Body of pancreas (tissue), 4 donors: ENCODE results near the gene RCE1. TPM values are rescaled to one million over a fixed set of nuclear protein-coding genes. Genes with fewer than 3 reads are reported as not detected.

Source experiments
- ATAC-seq: fragments of 150-250 bp; one replicate; pipeline ENCODE4 v1.9.1; 2016
- DNase-seq, 4 donors: peaks; one replicate each; pipeline ENCODE4 v3.0.0-alpha.2; 2019
- H3K27ac ChIP-seq, 4 donors: fragments of 200-600 bp; sonication (generic); 1 replicate in 3 of 4; 2 replicates in 1 of 4; pipeline versions ENCODE4 v1.5.1 to v1.6.1; 2016 to 2019; ENCODE audit warnings: mild to moderate bottlenecking in 1 of 4, mixed read lengths in 1 of 4, moderate library complexity in 1 of 4
- H3K27me3 ChIP-seq, 2 donors: fragments of 200-600 bp; sonication (generic); one replicate each; pipeline ENCODE4 v1.6.0; 2016; ENCODE audit warnings: mild to moderate bottlenecking in 1 of 2
- H3K36me3 ChIP-seq, 2 donors: fragments of 200-600 bp; sonication (generic); replicated peaks in 1 of 2; 2 replicates each; pipeline ENCODE4 v1.5.1; 2016; ENCODE audit warnings: low read depth in 2 of 2; ENCODE audit not compliant: insufficient read depth in 1 of 2
- H3K4me1 ChIP-seq: fragments of 200-600 bp; sonication (generic); one replicate; pipeline ENCODE4 v1.6.0; 2016
- H3K4me3 ChIP-seq, 2 donors: fragments of 200-600 bp; sonication (generic); 1 replicate in 1 of 2; 2 replicates in 1 of 2; pipeline ENCODE4 v1.5.1; 2016 to 2019
- H3K9me3 ChIP-seq, 3 donors: fragments of 200-600 bp; sonication (generic); 1 replicate in 2 of 3; 2 replicates in 1 of 3; pipeline ENCODE4 v1.5.1; 2016
- POLR2A ChIP-seq, 3 donors: fragments of 450-650 bp; IDR thresholded peaks; one replicate each; pipeline ENCODE4 v1.6.1; 2016; ENCODE audit warnings: antibody characterized with exemption in 3 of 3, mild to moderate bottlenecking in 2 of 3
- WGBS, 2 donors: methylation state at CpG; one replicate each; pipeline ENCODE4 v1.1.5; 2017; 5-methylcytosine and 5-hydroxymethylcytosine counted together
- intact Hi-C: fragments of 100-400 bp; cut with DNase I; formaldehyde crosslinking; loops from one replicate; pipeline ENCODE4 v1.15.1; 2023
- total RNA-seq, 2 donors: library from RNA; depleted of rRNA; stranded (reverse); fragments of >200 nt; gene quantifications; one replicate each; pipeline ENCODE4 v1.1.0, GENCODE V29; 2016
- TF ChIP-seq, protein P1 (sequence below), 7 experiments: fragments of 450-650 bp in 4 of 7; fragments of 200-600 bp in 3 of 7; sonication (generic) in 3 of 7; IDR thresholded peaks; one replicate each; pipeline ENCODE4 v1.5.1; 2016 to 2019; ENCODE audit warnings: antibody characterized with exemption in 7 of 7

RCE1 gene
- total RNA-seq, 2 donors from 2014 or later, result 14.3 to 18.8 TPM

DNA sequence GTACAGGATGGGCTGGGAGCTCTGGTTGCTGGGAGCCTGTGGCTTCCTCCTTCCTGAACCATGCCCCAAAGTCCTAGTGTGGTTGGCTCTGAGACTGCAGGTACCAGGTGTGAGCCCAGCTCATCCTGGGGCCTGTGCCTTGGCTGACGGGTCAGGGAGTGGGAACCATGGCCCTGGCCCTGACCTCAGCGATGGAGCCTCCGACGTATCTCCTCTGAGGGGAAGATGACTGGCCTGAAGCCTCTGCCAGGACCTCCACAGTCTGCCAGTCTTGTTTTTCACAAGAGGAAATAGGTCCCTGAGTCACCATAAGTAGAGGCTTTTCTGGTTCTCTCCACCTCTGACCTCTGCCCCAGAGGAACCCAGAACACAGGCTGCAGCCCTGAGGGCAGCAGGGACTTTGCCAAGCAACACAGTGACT lies 3.4 kb downstream of the RCE1 start:
- Histone ChIP-seq H3K27me3 (no peaks in the 10 kb centered on the region), H3K4me1 (peaks cover 27% of the 10 kb centered on the region), H3K27ac (no peak overlapping the region), H3K4me3 (no peak overlapping the region), H3K36me3 (peaks cover 0 to 6% of the 10 kb centered on the region in 2 donors), H3K9me3 (no peaks in the 10 kb centered on the region)
- TF ChIP-seq, protein P1, sequence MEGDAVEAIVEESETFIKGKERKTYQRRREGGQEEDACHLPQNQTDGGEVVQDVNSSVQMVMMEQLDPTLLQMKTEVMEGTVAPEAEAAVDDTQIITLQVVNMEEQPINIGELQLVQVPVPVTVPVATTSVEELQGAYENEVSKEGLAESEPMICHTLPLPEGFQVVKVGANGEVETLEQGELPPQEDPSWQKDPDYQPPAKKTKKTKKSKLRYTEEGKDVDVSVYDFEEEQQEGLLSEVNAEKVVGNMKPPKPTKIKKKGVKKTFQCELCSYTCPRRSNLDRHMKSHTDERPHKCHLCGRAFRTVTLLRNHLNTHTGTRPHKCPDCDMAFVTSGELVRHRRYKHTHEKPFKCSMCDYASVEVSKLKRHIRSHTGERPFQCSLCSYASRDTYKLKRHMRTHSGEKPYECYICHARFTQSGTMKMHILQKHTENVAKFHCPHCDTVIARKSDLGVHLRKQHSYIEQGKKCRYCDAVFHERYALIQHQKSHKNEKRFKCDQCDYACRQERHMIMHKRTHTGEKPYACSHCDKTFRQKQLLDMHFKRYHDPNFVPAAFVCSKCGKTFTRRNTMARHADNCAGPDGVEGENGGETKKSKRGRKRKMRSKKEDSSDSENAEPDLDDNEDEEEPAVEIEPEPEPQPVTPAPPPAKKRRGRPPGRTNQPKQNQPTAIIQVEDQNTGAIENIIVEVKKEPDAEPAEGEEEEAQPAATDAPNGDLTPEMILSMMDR (IDR thresholded peaks at IDR 0.05), result no peak
- TF ChIP-seq POLR2A (IDR thresholded peaks at IDR 0.05), result no peak
- ATAC-seq (no peak), DNase-seq (peak in 1 of 4 donors; percentile 10)
- 78 to 85% methylated on average over 4 of the region's 4 CpGs for WGBS, 2 donors
- intact Hi-C loops, result no loop called here

DNA sequence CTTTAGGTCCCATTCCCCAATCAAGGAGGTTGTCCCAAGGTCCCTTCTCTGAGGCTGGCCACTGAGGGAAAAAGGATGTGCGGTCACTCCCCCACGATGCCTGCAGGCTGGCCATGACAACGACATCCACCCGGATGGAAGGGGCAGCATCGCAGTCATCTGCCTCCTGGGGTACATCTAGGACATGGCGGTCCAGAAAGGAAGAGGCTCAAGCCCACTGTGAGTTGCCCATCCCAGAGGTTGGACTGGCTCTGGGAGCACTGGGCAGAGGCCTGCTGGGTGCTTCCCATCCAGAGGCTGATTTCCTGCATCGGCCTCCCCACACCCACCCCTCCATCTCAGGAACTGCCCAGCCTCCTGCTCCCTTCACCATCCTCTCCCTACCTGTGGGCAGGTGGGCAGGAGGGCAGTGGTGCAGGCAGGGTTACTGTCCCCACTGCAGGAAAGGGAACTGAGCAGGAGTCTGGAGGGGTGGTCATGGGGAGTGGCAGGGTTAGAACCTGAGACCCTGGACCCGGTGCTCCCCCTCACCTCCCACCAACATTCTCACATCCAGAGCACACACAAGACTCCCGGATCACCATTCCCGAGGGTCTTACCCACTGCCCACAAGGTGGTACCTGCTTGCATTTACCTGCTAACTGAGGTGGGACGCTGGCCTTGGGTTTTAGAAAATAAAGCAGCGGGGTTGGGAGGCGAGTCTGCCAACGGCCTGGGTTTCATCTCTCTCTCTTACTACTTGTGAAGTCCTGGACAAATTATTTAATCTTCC lies 4.4 kb downstream of the RCE1 start:
- no peaks in the 10 kb centered on the region for H3K27me3 ChIP-seq
- peaks cover 0 to 6% of the 10 kb centered on the region in 2 donors for H3K36me3 ChIP-seq
- TF ChIP-seq, protein P1 (IDR thresholded peaks at IDR 0.05), result no peak
- no peak for TF ChIP-seq POLR2A (IDR thresholded peaks at IDR 0.05)
- peaks cover 18% of the 10 kb centered on the region for H3K4me1 ChIP-seq
- no peak overlapping the region for H3K27ac ChIP-seq
- H3K9me3 ChIP-seq, result no peaks in the 10 kb centered on the region
- DNase-seq, result peak in 1 of 4 donors; percentile 8
- no peak for ATAC-seq
- WGBS, 2 donors, result 76 to 84% methylated on average over 10 to 14 of the region's 14 CpGs
- intact Hi-C loops, result no loop called here
- H3K4me3 ChIP-seq, result no peak overlapping the region

DNA sequence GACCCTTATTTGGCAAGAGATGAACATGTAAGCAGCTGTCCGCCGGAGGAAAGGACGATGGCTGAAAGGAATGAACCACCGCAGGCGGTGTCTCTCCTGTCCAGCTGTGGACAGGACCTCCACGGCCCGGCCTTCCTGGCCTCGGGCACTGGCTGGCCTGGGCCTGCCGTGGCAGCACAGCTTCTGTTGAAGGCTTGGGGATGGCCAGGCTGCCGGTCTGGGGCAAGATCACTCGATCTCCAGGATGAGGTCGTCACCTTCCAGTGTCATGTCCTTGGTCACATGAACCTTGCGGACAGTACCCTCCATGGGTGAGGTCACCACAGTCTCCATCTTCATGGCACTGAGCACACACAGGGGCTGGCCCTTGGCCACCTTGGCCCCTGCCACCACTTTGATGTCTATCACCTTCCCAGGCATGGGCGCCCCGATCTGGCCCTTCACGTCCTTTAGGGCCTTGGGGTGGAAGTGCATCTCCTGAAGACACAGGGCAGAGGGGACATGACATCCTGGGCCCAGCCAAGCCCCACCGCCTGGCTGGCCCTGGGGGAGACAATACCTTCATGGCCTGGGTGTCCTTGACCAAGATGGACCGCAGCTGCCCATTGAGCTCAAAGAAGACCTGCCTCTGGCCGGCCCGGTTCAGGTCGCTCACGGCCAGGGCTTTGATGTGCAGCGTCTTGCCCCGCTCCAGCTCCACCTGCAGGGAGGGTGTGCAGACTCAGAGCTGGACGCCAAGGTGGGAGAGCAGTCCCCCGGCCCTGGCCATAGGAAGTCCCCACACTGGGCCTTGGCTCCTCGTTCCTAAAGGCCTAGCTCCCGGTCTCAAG lies 5.6 kb downstream of the RCE1 start:
- TF ChIP-seq, protein P1 (IDR thresholded peaks at IDR 0.05), result no peak
- peak in 2 of 4 donors; percentile 10 to 12 for DNase-seq
- Histone ChIP-seq H3K4me1 (peaks cover 15% of the 10 kb centered on the region), H3K27ac (no peak overlapping the region), H3K36me3 (peaks cover 0 to 6% of the 10 kb centered on the region in 2 donors), H3K9me3 (no peaks in the 10 kb centered on the region), H3K27me3 (no peaks in the 10 kb centered on the region), H3K4me3 (no peak overlapping the region)
- intact Hi-C loops, result no loop called here
- 87 to 90% methylated on average over 11 to 28 of the region's 28 CpGs for WGBS, 2 donors
- no peak for ATAC-seq

DNA sequence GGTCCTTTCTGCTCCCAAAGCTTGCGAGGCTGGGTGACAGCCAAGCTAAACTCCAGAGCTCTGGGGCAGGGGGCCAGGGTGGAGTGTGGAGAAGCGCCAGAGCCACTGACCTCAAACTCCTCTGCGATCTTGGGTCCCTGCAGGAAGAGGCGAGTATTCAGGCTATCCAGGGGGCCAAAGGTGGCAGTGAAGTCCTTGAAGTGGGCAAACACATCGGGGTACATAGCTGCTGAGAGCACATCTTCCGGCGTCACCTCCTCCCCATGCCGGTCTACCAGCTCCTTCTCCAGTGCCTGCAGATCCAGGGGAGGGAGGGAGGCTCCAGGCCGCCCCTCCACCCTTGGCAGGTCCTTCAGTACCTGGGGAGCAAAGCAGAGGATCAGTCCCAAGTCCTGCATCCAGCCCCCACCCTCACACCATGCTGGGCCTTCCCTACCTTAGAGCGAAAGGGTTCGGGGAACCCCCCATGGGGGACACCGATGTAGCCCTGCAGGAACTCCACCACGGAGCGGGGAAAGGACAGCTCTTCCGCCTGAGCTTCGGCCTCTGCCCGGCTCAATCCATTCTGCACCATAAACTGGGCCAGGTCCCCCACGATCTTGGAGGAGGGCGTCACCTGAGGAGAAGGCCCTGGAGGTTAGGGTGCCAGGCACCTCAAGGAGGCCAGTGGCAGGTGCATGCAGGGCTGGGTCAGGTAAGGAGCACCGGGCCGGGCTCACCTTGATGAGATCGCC lies 6.4 kb downstream of the RCE1 start:
- no peak for ATAC-seq
- peaks cover 7% of the 10 kb centered on the region for H3K4me1 ChIP-seq
- no peak for DNase-seq
- TF ChIP-seq, protein P1 (IDR thresholded peaks at IDR 0.05), result no peak
- no peak for TF ChIP-seq POLR2A (IDR thresholded peaks at IDR 0.05)
- H3K27me3 ChIP-seq, result no peaks in the 10 kb centered on the region
- no peak overlapping the region for H3K27ac ChIP-seq
- H3K36me3 ChIP-seq, result peaks cover 0 to 6% of the 10 kb centered on the region in 2 donors
- H3K9me3 ChIP-seq, result no peaks in the 10 kb centered on the region
- H3K4me3 ChIP-seq, result no peak overlapping the region
- intact Hi-C loops, result no loop called here
- 90 to 93% methylated on average over 10 to 22 of the region's 22 CpGs for WGBS, 2 donors
